Measurements from ENCODE around the gene BOK.

BOK gene

GRCh38 chr2:241615041-241615440, 56.5 kb downstream of the BOK start:
- no peak overlapping the region for H3K27ac ChIP-seq
- TF ChIP-seq POLR2AphosphoS5 (IDR thresholded peaks at IDR 0.05; ENCODE audit: borderline replicate concordance, low read depth, low read length): no peak
- TF ChIP-seq FOXP2 (optimal IDR thresholded peaks at IDR 0.05; ENCODE audit: control extremely low read depth, extremely low read length, insufficient read depth): no peak
- TF ChIP-seq EZH2 (IDR thresholded peaks at IDR 0.05): no peak
- H3K4me3 ChIP-seq: no peak overlapping the region
- no peaks in the 10 kb centered on the region for H3K9me3 ChIP-seq (ENCODE audit: low read depth, low read length)
- DNase-seq (ENCODE audit: low read depth, low spot score): no peak
- no peak overlapping the region for H3K9ac ChIP-seq (ENCODE audit: insufficient read length)
- no peaks in the 10 kb centered on the region for H3K36me3 ChIP-seq (ENCODE audit: insufficient read depth, low read length)

DNA sequence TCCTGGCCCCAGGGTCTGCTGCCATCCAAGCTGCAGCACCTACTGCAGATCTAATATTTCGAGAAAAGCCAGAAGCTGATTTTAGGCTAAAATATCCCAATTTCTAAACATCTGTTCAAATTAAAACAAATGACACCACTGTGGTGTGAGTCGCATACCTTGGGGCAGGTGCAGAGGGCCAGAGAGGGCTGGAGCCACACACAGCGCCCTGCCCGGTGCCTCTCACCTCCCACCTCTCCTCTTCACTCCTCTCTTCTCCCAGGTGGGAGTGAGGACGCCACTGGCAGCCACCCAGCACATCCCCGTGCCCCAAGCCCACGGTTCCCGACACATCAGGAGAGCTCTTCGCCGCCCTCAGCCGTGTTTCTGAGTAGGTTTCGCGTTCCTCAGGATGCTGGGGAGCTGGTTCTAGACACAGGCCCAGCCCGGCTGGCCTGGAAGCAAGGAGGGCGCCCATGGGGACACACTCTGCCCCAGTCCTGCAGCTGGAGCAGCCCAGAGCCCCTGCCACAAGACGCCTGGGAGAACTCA, 57.0 kb downstream of the BOK start:
- no peak for TF ChIP-seq FOXP2 (optimal IDR thresholded peaks at IDR 0.05; ENCODE audit: control extremely low read depth, extremely low read length, insufficient read depth)
- TF ChIP-seq POLR2AphosphoS5 (IDR thresholded peaks at IDR 0.05; ENCODE audit: borderline replicate concordance, low read depth, low read length): no peak
- no peak for TF ChIP-seq EZH2 (IDR thresholded peaks at IDR 0.05)
- H3K9ac ChIP-seq (ENCODE audit: insufficient read length): no peak overlapping the region

GRCh38 chr2:241616168-241617125, 57.9 kb downstream of the BOK start:
- H3K9me3 ChIP-seq (ENCODE audit: low read depth, low read length): no peaks in the 10 kb centered on the region
- peaks cover 4% of the 10 kb centered on the region; the same call in 1 of the 2 replicates for H3K36me3 ChIP-seq (ENCODE audit: insufficient read depth, low read length)
- H3K9ac ChIP-seq (ENCODE audit: insufficient read length): no peak overlapping the region
- DNase-seq (ENCODE audit: low read depth, low spot score): no peak
- H3K4me3 ChIP-seq: no peak overlapping the region
- no peak for TF ChIP-seq EZH2 (IDR thresholded peaks at IDR 0.05)
- TF ChIP-seq FOXP2 (optimal IDR thresholded peaks at IDR 0.05; ENCODE audit: control extremely low read depth, extremely low read length, insufficient read depth): no peak
- no peak for TF ChIP-seq POLR2AphosphoS5 (IDR thresholded peaks at IDR 0.05; ENCODE audit: borderline replicate concordance, low read depth, low read length)
- no peak overlapping the region for H3K27ac ChIP-seq

More for the DNA sequence above, 57.0 kb downstream of the BOK start:
- Histone ChIP-seq H3K36me3 (ENCODE audit: insufficient read depth, low read length) (peaks cover 2% of the 10 kb centered on the region; the same call in 1 of the 2 replicates), H3K9me3 (ENCODE audit: low read depth, low read length) (no peaks in the 10 kb centered on the region), H3K27ac (no peak overlapping the region), H3K4me3 (no peak overlapping the region)
- DNase-seq (ENCODE audit: low read depth, low spot score): no peak

DNA sequence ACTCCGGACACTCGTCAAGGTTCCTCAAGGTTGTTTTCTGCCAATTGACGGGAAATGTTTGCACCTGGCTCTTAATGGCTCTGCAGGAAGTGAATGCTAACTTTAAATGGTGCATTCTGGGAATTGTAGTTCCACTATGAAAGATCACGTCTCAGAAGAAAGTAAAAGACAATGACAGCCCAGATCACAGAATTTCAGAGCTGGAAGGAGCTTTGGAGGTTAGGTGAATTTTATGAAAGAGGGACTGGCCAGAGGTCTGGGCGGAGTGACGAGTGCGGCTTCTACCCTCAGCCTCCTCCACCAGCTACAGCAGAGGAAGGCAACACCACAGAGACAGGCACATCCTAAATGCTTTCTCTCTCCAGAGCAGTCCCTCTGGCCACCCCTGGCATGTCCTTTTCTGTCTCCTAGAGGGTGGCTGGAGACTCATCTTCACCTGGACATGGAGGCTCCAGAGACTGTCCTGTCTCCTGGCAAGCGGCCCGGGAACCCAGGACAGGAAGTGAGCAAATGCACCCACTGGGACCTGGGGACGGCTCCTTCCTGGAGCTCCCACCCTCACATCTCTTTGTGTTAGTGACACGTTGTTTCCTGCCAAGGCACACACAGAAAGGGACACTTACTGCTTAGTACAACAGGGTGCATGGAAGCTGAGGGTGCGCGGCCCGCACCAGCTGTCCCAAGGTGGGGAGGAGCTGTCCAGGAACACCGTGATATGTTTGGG, 59.0 kb downstream of the BOK start:
- H3K36me3 ChIP-seq (ENCODE audit: insufficient read depth, low read length): peaks cover 4% of the 10 kb centered on the region; the same call in 1 of the 2 replicates

DNA sequence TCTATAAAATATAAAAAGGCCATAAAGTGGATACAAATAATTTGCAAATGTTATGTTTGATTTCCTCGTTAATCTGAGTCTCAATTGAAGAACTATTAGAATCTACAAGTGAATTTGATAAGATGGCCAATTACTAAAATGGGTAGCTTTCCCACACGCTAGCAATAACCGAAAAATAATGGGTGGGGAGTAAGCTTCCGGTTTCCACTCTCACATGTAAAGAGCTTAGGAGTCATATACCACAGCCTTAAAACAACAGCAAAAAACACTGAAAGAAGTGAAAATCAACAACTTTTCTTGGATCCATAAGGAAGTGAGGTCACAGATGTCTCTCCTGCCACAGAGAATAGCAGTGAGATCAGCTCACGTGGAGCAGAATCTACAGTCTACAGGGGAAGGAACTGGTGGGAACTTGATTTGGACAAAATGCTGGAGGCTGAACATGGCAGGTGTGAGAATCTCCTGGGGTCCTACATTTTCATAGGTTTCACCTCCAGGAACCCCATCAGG, 59.8 kb downstream of the BOK start:
- TF ChIP-seq POLR2AphosphoS5 (IDR thresholded peaks at IDR 0.05; ENCODE audit: borderline replicate concordance, low read depth, low read length) (no peak), FOXP2 (optimal IDR thresholded peaks at IDR 0.05; ENCODE audit: control extremely low read depth, extremely low read length, insufficient read depth) (no peak), EZH2 (IDR thresholded peaks at IDR 0.05) (no peak)

More for the DNA sequence above, 59.0 kb downstream of the BOK start:
- Histone ChIP-seq H3K9ac (ENCODE audit: insufficient read length) (no peak overlapping the region), H3K27ac (no peak overlapping the region), H3K9me3 (ENCODE audit: low read depth, low read length) (no peaks in the 10 kb centered on the region), H3K4me3 (no peak overlapping the region)
- no peak for TF ChIP-seq FOXP2 (optimal IDR thresholded peaks at IDR 0.05; ENCODE audit: control extremely low read depth, extremely low read length, insufficient read depth)
- TF ChIP-seq POLR2AphosphoS5 (IDR thresholded peaks at IDR 0.05; ENCODE audit: borderline replicate concordance, low read depth, low read length): no peak
- no peak for TF ChIP-seq EZH2 (IDR thresholded peaks at IDR 0.05)
- no peak for DNase-seq (ENCODE audit: low read depth, low spot score)

GRCh38 chr2:241618829-241619228, 60.3 kb downstream of the BOK start:
- no peaks in the 10 kb centered on the region for H3K9me3 ChIP-seq (ENCODE audit: low read depth, low read length)
- H3K27ac ChIP-seq: no peak overlapping the region
- H3K9ac ChIP-seq (ENCODE audit: insufficient read length): no peak overlapping the region
- no peak for DNase-seq (ENCODE audit: low read depth, low spot score)
- peaks cover 4% of the 10 kb centered on the region; the same call in 1 of the 2 replicates for H3K36me3 ChIP-seq (ENCODE audit: insufficient read depth, low read length)
- no peak overlapping the region for H3K4me3 ChIP-seq
- TF ChIP-seq EZH2 (IDR thresholded peaks at IDR 0.05) (no peak), POLR2AphosphoS5 (IDR thresholded peaks at IDR 0.05; ENCODE audit: borderline replicate concordance, low read depth, low read length) (no peak), FOXP2 (optimal IDR thresholded peaks at IDR 0.05; ENCODE audit: control extremely low read depth, extremely low read length, insufficient read depth) (no peak)

More for the DNA sequence above, 59.8 kb downstream of the BOK start:
- no peak for DNase-seq (ENCODE audit: low read depth, low spot score)
- no peaks in the 10 kb centered on the region for H3K9me3 ChIP-seq (ENCODE audit: low read depth, low read length)
- no peak overlapping the region for H3K27ac ChIP-seq
- H3K36me3 ChIP-seq (ENCODE audit: insufficient read depth, low read length): peaks cover 4% of the 10 kb centered on the region; the same call in 1 of the 2 replicates
- H3K4me3 ChIP-seq: no peak overlapping the region
- H3K9ac ChIP-seq (ENCODE audit: insufficient read length): no peak overlapping the region

GRCh38 chr2:241619597-241620418, 61.3 kb downstream of the BOK start:
- peaks cover 4% of the 10 kb centered on the region; the same call in 1 of the 2 replicates for H3K36me3 ChIP-seq (ENCODE audit: insufficient read depth, low read length)
- no peaks in the 10 kb centered on the region for H3K9me3 ChIP-seq (ENCODE audit: low read depth, low read length)
- no peak overlapping the region for H3K9ac ChIP-seq (ENCODE audit: insufficient read length)
- no peak for DNase-seq (ENCODE audit: low read depth, low spot score)
- no peak overlapping the region for H3K27ac ChIP-seq
- no peak overlapping the region for H3K4me3 ChIP-seq
- no peak for TF ChIP-seq FOXP2 (optimal IDR thresholded peaks at IDR 0.05; ENCODE audit: control extremely low read depth, extremely low read length, insufficient read depth)
- TF ChIP-seq EZH2 (IDR thresholded peaks at IDR 0.05): no peak
- TF ChIP-seq POLR2AphosphoS5 (IDR thresholded peaks at IDR 0.05; ENCODE audit: borderline replicate concordance, low read depth, low read length): no peak
